Adrenal gland (tissue), 5 donors: ENCODE data around the gene FSTL1.

Source experiments
- CTCF ChIP-seq, 6 experiments: fragments of 450-650 bp in 4 of 6; fragments of 200-600 bp in 2 of 6; sonication (generic) in 1 of 6; IDR thresholded peaks; 1 replicate in 5 of 6; 2 replicates in 1 of 6; pipeline versions ENCODE4 v1.5.1 to v1.8.0; 2016 to 2021; ENCODE audit warnings: antibody characterized with exemption in 6 of 6, mild to moderate bottlenecking in 2 of 6, moderate library complexity in 1 of 6
- POLR2A ChIP-seq, 2 donors: fragments of 450-650 bp; IDR thresholded peaks; one replicate each; pipeline ENCODE4 v1.6.1; 2017; ENCODE audit warnings: antibody characterized with exemption in 2 of 2, mild to moderate bottlenecking in 2 of 2, moderate library complexity in 1 of 2
- donor health status: DM: no; HTN: no; CAD: no.

- peak in 1 of 2 donors; percentile 79 for TF ChIP-seq POLR2A (IDR thresholded peaks at IDR 0.05)
- TF ChIP-seq CTCF (IDR thresholded peaks at IDR 0.05), result peak; percentile 80 to 96 (median 92)
These were observed 33.4 kb downstream of the FSTL1 start for GRCh38 chr3:120417272-120417911.
